T47D (cell line): Measurements from ENCODE around the gene TDRD6.
A peak's percentile ranks its signal among the peaks of the same experiment; 100 is the strongest.

Experiments used
- DNase-seq, 2 experiments: peaks; one replicate each; pipeline versions ENCODE4 v3.0.0 to v3.0.0-alpha.2; 2011 to 2012; ENCODE audit warnings: low read depth in 1 of 2, low spot score in 1 of 2
- JUND ChIP-seq: IDR thresholded peaks from 2 replicates; pipeline ENCODE4 v1.6.1; 2012; ENCODE audit warnings: low read depth
- in situ Hi-C: cut with HindIII; loops from 2 replicates; pipeline ENCODE4 v1.10.0; 2016; ENCODE audit warnings: low sequenced_read_pairs, low pct_unique_long_range_greater_than_20kb

Gene TDRD6

GRCh38 chr6:46652603-46653438, 34.9 kb upstream of the TDRD6 start, which contains the start of the genes CYP39A1 and SLC25A27:
Gene CYP39A1, minus strand, starts transcription at chr6:46652818. Its CDS starts 236 bp downstream, at chr6:46652582.
Gene SLC25A27, plus strand, starts transcription at chr6:46652975. Its CDS starts 218 bp downstream, at chr6:46653193.
- TF ChIP-seq JUND: no peak
- in situ Hi-C loops: no loop called here
- DNase-seq: peak; percentile 88 to 95

GRCh38 chr6:46653439-46654195, 34.1 kb upstream of the TDRD6 start:
- no peak for DNase-seq
- in situ Hi-C loops: no loop called here
- no peak for TF ChIP-seq JUND

GRCh38 chr6:46655803-46656202, 31.9 kb upstream of the TDRD6 start:
- peak; percentile 13 to 73 for DNase-seq
- in situ Hi-C loops: no loop called here
- TF ChIP-seq JUND: no peak

GRCh38 chr6:46657642-46658041, 30.0 kb upstream of the TDRD6 start:
- TF ChIP-seq JUND: no peak
- no peak for DNase-seq
- in situ Hi-C loops: no loop called here

GRCh38 chr6:46661483-46661882, 26.2 kb upstream of the TDRD6 start:
- in situ Hi-C loops: no loop called here

GRCh38 chr6:46667377-46667776, 20.3 kb upstream of the TDRD6 start:
- in situ Hi-C loops: no loop called here
- TF ChIP-seq JUND: no peak
- DNase-seq: no peak

More at GRCh38 chr6:46661483-46661882, 26.2 kb upstream of the TDRD6 start:
- DNase-seq: no peak
- TF ChIP-seq JUND: no peak

GRCh38 chr6:46674410-46674809, 13.3 kb upstream of the TDRD6 start:
- TF ChIP-seq JUND: no peak
- in situ Hi-C loops: no loop called here

DNA sequence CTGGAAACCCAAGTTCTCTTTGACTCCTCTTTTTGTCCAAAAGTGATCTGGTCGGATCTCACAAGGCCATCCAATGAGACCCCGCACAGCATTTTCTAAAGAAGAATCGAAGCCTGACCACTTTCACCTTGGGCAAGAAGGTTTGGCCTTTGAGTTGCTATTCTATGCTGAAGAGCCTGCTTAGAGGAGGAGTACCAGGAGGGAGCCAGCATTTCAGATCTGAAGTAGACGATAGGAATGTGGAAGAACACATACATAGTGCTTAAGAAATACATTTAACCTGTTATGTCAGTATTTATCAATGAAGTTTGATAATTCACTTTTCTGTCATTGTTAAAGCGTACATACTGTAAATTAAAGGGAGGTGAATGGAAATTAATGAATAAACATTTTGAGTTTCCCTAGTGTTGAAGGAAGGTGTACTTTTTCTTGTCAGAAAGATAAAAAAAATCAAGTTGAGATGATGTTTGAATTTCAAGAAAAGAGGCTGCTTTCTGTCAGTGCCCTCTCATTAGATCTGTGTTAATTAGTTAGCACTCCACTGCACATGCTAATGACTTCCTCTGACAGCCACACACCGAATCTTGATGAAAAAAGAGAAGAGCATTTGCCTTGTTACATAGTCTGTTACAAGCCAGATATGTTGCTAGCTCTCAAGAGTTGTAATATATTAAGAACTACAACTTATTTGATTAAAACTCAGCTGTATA, 10.9 kb upstream of the TDRD6 start:
- in situ Hi-C loops: no loop called here
- TF ChIP-seq JUND: no peak
- DNase-seq: no peak

More at GRCh38 chr6:46674410-46674809, 13.3 kb upstream of the TDRD6 start:
- DNase-seq: no peak

DNA sequence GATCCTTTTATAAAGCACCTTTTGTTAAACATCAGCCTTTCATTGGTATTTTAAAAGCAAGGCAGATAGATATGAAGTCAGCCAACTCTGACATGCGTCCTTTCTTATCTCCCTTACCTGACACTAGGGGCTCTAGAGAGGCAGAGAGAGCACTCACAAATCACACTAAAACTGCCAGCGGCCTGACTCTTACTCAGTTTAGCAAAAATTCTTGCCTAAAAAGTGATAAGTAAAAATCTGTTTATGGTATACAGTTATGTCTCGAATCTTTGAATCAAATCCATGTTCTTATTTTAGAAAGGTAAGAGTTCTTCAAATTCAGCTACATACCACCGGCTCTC, 10.4 kb upstream of the TDRD6 start:
- DNase-seq: no peak
- in situ Hi-C loops: no loop called here
- no peak for TF ChIP-seq JUND

- in situ Hi-C loops: no loop called here
- no peak for DNase-seq
- TF ChIP-seq JUND: no peak
These were observed 2.9 kb upstream of the TDRD6 start for GRCh38 chr6:46684771-46685170.

- in situ Hi-C loops: no loop called here
- TF ChIP-seq JUND: no peak
These were observed 656 bp downstream of the TDRD6 start for GRCh38 chr6:46688117-46688965.

DNA sequence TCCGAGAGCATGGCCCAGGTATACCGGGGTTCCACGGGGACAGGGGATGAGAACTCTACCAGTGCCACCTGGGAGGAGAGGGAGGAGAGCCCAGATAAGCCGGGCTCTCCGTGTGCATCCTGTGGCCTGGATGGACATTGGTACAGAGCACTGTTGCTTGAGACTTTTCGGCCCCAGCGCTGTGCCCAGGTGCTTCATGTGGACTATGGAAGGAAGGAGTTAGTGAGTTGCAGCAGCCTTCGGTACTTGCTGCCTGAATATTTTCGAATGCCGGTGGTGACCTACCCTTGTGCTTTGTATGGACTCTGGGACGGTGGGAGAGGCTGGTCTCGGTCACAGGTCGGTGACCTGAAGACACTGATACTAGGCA, 1.3 kb downstream of the TDRD6 start:
- in situ Hi-C loops: no loop called here

More at GRCh38 chr6:46688117-46688965, 656 bp downstream of the TDRD6 start:
- no peak for DNase-seq

More for the DNA sequence above, 1.3 kb downstream of the TDRD6 start:
- no peak for TF ChIP-seq JUND
- no peak for DNase-seq
